GM21447 (cell line): ENCODE results near the gene SYNPO.

Source experiments
- ATAC-seq: cut with Tn5 transposase; IDR thresholded peaks from one replicate; pipeline ENCODE4 v1.9.1; 2021; ENCODE audit not compliant: unreplicated experiment

The SYNPO gene

DNA sequence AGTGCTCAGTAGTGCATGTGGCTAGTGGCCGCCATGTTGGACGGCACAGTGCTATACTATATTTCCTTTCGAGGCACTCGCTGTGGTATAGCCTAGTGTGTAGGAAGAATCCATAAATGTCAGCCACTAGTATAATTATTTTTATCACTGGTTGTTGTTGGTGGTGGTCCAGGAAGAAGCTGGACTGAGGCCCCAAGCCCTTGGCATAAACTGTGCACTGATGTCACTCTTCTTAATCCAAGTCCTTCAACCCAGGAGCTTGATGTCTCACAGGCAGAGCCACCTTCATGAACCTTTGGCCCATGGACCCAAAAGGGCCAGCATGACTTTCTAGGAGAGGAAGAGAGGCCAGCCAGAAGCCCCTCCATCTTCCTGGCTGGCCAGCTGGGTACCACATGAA, 32.5 kb upstream of the SYNPO start:
- no peak for ATAC-seq

DNA sequence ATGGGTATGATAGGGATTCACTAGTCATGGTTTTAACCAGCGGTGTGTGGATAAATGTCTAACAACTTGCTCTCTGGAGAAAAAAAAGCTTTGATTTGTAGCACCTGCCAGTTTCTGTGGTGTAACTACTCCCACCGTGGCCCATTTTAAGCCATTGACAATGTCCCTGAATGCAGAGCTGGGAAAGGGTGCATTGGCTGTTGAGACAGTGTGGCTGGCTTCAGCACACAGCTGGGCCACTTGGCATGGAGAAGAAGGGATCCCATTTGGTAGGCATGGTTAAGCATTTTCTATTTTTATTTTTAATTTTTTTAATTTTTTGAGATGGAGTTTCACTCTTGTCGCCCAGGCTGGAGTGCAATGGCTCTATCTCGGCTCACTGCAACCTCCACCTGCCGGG, 31.5 kb upstream of the SYNPO start:
- ATAC-seq = no peak

DNA sequence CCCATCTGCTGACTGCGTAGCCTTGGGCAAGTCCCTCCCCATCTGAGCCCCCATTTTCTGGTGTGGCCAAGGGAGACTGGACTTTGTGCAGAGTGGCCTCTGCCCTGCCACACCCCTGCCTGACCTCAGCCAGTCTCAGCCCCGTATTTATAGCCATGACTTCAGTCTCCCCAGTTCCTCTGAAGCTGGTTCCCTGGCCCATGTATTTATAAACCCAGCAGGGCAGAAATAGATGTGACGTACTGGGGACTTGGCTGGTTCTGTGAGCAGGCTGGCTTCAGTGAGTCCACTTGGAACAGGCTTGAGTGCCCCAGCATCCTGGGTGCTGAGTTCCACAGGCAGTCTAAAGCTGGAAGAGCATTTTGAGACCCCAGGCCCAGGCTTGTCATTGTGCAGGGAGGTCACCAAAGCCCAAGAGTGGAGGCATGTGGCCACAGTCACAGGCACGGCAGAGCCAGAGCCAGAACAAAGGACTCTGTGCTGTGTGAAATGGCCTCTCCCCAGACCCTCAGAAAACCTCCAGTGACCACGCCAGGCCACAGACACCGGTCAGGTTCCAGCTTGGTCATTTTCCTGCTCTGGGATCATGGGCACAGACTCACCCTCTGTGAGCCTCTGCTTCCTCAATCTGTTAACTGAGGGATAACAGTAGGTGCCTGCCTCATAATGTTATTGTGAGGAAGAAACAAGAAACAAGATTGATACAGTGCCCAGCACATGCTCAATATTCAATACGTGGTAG, 30.4 kb upstream of the SYNPO start:
- ATAC-seq = no peak

DNA sequence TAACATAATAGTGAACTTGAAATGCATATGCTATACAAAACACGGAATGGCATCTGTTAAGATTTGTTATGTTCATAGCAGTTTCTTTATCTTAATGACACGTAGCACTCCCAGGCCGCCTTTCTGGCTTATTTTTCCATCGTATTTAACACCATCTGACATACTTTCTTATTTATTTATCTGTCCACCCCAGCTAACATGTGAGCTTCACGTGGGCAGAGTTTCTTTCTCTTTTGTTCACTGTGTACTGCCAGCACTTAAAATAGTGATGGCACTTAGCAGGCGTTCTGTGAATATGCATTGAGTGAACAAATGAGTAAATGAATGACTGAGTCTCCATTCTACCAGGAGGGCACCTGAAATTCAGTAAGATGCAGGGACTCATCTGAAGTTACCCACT, 29.4 kb upstream of the SYNPO start:
- no peak for ATAC-seq

DNA sequence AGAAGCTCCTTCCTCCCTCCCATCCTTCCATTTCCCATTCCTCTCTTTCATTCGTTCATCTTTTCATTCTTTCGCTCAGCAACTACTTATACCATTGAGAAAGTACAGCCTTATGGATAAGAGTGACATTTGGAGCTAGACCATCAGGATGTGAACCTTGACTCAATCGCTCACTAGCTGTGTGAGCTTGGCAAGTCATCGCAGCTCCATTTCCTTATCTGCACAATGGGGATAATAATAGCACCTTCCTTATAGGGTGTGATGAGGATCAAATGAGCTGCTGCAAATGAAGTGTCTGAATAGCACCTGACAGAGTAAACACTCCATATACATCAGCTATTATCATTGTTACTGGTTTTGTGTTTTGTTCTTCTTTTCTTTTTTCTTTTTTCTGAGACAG, 28.1 kb upstream of the SYNPO start:
- no peak for ATAC-seq

DNA sequence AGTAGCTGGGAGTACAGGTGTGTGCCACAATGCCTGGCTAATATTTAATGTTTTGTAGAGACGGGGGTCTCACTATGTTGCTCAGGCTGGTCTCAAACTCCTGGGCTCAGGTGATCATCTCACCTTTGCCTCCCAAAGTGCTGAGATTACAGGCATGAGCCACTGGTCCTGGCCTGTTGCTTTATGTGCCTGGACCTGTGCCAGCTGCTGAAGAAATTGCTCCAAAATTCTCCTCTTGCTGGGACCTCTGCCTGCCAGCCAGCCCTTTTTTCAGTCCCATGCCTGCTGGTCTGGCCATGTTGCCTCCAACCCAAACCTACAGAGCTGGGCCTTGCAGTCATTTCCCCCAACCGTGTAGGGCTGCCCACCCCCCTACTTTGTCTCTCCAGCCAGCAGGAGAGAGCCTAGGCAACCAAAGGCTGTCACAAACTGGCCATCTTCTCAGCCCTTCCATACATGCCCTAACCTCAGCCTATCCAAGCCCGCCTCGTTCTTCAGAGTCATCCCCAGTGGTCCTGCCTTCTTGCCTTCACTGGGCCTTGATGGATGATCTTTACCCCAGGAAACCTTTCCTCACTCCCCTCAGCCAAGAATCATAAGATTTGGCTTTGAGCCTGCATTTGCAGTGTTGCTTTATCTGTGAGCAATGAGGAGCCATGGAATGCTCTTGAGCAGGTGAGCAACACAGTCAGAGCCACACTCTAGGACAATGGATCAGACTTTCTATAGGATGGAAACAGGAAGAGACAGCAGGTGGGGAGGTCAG, 27.4 kb upstream of the SYNPO start:
- ATAC-seq = no peak

DNA sequence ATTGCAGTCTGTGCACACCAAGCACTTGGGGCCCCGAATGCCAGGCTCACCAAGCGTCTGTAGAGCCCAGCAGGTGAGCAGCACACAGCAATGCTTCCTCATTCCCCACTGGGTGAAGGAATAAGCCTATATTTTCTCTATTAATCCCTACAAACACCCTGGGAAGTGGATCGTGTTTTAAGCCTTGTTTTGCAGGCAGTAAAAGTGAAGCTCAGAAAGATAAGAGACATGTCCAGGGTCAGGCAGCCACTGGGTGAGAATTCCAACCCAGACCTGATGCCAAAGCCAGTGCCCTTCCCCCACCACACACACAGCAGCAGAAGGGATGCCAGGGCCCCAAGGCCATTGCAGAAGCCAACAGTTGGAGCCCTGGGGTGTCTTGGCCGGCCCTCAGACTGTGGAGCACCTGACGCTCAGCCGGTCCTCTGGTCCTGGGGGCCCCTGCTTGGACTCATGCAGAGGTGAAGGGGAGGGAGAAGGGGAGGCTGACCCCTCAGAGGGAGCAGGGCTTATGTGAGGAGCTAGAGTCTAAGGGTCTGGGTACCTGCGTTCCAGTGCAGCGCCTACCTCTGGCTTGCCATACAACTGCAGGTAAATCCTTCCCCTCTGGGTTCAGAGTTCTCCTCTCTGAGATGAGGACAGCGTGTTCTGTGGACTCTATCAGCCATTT, 26.3 kb upstream of the SYNPO start:
- no peak for ATAC-seq

DNA sequence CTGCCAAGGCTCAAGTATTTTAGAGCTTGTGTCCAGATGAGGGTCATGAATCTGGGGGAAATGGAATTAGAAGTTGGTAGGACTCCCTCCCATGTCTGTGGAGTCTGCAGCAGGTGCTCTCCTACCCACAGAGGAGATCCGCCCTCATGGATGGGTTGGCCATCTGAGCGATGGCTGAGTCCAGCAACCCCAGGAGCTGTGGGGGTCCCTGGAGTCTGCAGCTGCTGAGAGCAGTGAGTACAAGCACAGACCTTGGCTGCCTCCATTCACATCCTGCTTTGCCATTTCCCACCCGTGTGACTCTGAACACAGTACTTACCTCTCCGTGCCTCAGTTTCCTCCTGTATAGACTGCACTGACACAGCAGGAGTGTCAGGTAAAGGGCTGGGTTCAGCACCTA, 25.8 kb upstream of the SYNPO start:
- no peak for ATAC-seq

DNA sequence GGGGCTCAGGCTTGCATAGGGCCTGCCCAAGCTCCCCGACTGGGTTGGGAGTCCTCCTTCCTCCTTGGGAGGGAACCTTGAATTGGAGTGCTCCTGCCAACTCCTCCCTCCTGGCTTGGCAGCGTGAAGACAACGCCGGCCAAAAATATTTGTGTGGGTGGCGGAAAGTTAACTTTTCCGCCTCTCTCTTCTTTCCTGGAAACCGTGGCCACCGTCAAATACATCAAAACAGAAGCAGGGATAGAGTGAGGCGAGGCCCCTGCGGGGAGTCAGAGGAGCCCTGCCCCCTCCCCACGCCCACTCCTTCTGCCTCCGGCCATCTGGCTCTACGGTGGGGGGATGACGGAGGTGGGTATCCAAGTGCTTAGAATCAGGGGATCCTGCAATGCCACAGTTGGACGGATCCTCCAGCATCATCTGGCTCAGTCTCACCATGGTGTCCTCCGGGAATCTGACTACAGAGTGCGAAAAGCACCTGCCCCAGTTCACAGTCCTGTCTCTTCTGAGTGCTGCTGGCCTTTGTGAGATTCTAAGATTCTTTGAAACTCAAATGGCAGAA, 25.2 kb upstream of the SYNPO start:
- ATAC-seq = no peak

DNA sequence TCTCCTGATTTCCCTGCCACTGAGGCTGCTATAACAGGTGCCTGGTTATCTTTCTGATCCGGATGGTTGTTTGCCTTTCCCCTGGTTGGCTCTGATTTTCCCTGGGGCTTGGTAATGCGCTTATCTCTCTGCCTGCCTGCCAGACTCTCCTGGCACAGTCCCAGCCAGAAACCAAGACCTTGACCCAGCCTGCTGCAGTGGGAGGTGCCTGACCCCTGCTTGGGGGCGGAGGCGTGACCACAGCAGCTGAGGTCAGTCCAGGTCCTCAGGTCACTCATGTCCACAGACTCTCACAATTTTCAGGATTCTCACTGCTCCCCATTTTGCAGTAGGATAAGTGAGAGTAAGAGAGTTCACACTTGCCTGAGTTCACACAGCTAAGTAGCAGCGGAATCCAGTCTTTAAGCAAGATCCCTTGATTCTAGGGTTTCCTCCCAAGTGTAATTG, 24.4 kb upstream of the SYNPO start:
- ATAC-seq = no peak

DNA sequence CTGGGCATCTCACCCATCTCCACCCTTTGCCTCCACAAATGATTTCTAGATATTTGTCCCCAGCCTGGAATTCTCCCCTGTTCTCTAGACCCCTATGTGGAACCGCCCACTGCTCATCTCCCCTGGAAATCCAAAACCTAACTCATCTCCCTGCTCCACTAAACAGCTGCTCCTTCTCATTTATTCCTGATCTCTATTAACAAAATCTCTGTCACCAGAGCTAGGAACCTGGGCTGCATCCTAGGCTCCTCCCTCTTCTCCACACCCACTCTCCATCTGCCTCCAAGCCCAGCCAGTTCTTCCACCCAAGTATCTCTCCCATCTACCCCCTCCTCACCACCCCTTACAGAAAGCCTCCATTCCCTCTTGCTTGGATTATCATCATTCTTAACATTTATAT, 24.0 kb upstream of the SYNPO start:
- ATAC-seq = no peak

DNA sequence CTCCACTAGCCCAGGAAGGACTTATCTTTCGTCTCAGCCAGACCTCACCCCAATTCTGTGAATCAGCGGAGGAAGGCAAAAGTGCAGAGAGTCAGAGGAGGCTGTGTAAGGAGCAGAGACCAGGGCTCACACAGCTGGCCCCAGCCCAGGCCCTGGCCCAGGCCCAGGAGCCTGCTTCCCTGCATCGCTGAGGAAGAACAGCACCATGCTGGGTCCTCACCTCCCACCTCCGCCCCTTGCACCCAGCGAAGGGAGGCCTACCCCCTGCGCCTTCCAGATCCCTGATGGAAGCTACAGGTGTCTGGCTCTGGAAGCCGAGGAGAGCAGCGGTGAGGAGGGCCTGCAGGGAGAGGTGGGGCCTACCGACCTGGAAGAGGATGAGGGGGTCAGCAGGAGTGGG, 22.3 kb upstream of the SYNPO start:
- no peak for ATAC-seq

DNA sequence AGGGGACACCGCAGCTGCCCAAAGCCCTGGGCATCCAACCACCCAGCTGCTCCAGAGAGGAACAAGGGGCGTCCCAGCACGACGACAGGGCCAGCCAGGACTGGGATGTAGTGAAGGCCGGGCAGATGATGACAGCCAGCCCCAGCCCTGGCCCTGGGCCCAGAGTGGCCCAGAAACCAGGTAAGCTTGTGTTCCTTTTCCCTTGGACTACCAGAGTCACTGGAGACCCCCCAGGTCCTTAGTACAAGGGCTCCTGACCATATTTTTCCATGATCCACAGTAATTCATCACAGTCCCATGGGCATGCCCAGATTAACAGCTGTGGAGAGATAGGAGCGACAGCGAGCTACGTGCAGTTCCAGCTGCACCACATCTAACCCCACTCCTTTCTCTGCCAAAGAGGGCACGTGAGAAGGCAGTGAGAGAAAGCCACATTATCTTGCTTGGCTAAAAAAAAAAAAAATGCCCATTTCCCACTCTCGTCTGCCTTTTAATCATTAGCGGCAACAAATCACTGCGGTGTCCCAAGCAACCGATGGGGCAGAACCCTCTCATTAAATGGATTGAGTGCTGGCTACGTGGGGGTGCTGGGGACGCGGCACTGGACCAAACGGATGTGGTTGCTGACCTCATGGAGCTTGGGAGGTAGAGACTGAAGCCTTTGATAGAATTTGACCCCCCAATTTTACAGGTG, 21.7 kb upstream of the SYNPO start:
- no peak for ATAC-seq

DNA sequence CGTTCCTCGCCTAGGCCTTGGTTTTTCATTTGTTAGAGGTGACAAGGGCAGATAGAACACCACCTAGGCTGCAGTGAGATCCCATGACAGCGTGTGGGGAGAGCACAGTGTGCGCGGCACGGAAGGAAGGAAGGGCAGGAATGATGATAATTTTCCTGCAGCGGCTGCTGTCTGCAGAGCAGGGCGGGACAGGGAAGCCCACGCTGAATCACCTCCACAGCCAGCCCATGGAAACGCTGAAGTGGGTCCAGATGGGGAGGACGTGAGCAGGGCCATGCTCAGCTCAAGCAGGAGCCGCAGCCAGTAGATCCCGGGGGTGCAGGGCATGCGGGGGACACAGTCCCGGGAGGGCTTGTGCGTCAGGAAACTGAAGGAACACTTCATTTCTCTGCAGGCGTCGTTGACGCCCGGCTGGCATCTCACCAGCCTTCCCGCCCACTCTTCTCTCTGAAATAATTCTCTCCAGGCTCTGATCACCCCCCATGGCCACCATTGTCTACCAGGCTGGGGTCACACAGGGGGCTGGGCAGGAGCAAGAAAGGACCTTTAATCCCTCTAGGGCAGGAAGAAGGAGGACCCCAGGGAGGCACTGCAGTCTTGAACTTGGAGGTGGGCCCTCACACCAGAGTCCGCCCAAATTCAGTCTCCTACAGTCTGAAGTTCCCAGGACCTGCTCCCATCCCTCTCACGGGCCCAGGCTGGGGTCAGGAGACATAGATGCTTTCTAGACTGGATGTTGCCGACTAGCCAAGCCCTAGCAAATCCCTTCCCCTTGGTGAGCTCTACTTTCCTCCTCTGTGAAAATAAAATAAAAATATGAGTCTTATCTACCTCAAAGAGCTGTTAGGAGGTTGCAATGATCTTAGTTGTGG, 20.9 kb upstream of the SYNPO start:
- ATAC-seq = no peak

DNA sequence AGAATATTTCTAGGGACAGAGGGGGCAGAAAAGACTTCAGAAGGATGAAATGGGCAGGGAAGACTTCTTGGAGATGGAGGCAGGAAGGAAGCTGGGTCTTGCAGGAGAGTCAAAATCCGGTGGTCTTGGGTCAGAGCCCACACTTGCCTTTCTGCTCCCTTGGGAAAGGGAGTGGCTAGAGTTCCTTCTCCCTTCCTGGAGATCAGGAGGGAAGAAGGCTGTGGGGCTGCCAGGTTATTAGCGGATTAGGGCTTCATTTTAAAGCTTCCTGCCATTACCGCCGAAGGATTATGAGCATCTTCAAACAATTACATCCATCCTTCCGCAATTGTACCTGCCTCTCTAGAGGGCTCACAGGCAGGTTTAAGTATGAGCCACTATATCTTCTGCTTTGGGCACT, 19.2 kb upstream of the SYNPO start:
- ATAC-seq = no peak

DNA sequence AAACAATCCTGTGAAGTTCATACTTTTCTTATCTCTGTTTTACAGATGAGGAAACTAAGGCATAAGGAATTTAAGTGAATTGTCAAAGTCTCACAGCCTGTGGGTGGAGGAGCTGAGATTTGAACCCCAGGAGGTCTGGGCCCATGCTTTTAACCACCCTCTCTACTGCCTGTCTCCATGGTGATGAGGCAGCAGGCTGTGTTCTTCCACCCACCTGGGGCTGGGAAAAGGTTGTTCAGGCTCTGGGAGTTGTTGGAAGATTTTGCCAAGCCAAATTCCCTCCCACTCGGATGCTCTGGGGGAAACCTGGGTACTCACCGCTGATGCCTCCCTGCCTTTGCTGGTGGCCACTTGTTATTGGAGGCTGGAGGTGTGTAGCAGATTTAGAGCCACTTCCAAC, 18.3 kb upstream of the SYNPO start:
- no peak for ATAC-seq

DNA sequence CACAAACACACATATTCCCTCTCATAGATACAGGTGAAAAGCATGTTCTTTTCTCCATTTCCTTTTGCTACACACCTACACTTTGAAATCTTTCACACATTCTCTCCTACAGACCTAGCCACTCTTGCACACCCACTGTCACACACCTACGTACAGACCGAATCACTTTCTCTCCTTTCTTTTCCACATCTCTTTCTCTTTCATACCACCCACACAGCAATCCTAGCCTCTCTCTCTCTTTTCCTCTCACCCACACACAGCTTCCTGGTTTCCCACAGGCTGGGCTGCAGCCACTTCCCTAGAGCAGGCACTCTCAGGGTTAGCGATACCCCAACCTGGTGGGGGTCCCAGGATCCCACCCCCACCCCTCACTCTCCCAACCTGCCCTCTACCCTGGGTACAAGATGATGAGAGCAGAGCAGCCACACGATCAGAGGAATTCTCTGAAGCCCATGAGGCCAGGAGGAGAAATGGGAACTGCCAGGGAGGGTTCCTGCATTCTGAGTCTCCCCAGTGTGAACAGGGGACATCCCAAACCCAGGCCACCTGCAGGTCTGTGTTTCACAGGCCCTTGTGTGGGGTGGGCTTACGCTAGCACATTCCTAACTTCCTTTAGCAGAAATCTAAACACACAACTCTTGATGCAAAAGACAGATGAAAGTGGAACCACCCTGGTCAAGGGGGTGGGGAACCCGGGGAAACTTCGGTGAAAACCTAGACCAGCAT, 17.1 kb upstream of the SYNPO start:
- no peak for ATAC-seq

DNA sequence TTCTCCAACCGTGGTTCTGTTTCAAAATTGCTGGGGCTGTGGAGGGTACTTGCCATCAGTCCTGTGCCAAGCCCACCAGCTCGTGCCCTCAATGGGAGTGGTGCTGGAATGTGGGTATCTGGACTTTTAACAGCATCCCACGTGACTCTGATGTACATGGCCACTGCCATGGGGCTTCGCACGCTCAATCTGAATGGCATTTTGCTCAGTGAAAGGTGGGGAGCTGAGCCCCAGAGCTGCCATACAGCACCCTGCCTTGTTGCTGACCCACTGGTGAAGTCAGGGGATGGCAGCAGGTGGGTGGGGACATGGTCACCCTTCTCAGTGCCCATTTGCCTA, 16.6 kb upstream of the SYNPO start:
- ATAC-seq = no peak

DNA sequence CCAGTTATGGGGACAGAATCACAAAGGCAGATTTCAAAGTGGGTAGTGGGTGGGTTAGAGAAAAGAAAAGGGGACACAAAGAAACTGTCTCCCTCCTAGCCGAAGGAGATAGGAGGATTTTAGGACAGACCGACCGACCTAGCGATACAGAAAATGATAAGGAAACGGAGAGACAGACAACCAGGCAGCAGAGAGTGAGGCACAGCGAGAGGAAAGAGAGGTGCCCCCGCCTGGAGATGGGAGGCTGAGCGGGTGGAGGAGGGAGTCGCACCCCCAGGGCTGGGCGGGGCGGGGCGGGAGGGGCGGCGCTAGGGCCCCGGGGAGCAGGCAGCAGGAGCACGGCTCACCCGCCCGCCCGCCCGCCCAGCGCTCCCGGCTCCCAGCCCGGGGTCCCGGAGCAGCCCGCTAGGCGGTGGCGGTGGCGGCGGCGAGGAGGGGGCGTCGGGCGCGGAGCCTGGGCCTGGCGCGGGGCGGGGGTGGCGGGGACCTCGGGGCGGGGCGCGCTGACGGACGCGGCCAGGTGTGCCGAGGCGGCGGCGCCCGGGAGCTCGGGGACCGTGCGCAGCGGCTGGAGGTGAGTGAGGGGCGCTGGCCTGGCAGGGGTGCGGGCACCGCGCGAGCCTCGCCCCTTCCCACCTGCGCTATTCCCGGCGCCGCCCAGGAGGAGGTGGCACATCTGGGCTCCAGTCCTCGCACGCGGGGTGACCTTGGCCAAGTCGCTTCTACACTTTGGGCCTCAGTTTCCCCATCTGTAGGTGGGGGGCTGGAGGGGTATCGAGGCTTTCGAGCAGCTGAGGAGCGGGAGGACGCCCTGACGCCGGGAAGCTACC, 15.9 kb upstream of the SYNPO start:
- no peak for ATAC-seq
